Transverse colon (tissue), 4 donors: Measurements from ENCODE around the gene MOBP. TPM values are rescaled to one million over a fixed set of nuclear protein-coding genes. Genes with fewer than 3 reads are reported as not detected.

Experiments
- DNase-seq: peaks from one replicate; pipeline ENCODE4 v3.0.0-alpha.2; 2019
- H3K27ac ChIP-seq, 4 donors: fragments of 200-600 bp; sonication (generic); 2 replicates each; pipeline ENCODE4 v1.5.1; 2016 to 2018; ENCODE audit warnings: inconsistent platforms in 4 of 4
- H3K27me3 ChIP-seq: fragments of 200-600 bp; sonication (generic); 2 replicates; pipeline ENCODE4 v1.5.1; 2017; ENCODE audit warnings: inconsistent platforms
- H3K36me3 ChIP-seq, 4 donors: fragments of 200-600 bp; sonication (generic); 2 replicates each; pipeline ENCODE4 v1.5.1; 2017 to 2019; ENCODE audit warnings: inconsistent platforms in 4 of 4
- H3K4me1 ChIP-seq, 4 donors: fragments of 200-600 bp; sonication (generic); 2 replicates each; pipeline ENCODE4 v1.5.1; 2017 to 2020; ENCODE audit warnings: inconsistent platforms in 4 of 4
- H3K4me3 ChIP-seq, 4 donors: fragments of 200-600 bp; sonication (generic); 1 replicate in 1 of 4; 2 replicates in 3 of 4; pipeline versions ENCODE4 v1.5.1 to v1.6.1; 2017 to 2019; ENCODE audit warnings: inconsistent platforms in 4 of 4
- H3K9me3 ChIP-seq, 2 donors: fragments of 200-600 bp; sonication (generic); 2 replicates each; pipeline ENCODE4 v1.5.1; 2017 to 2019; ENCODE audit warnings: inconsistent platforms in 2 of 2
- CTCF ChIP-seq, 5 experiments: fragments of 200-600 bp in 3 of 5; fragments of 450-650 bp in 2 of 5; sonication (generic) in 3 of 5; IDR thresholded peaks; 1 replicate in 2 of 5; 2 replicates in 3 of 5; pipeline ENCODE4 v1.5.1; 2016 to 2017; ENCODE audit warnings: antibody characterized with exemption in 5 of 5, inconsistent platforms in 3 of 5, mild to moderate bottlenecking in 2 of 5, moderate library complexity in 1 of 5
- EP300 ChIP-seq: sonication (generic); formaldehyde crosslinking; IDR thresholded peaks from one replicate; pipeline ENCODE4 v1.6.1; 2017; ENCODE audit warnings: antibody characterized with exemption, low read depth
- POLR2A ChIP-seq: fragments of 450-650 bp; IDR thresholded peaks from one replicate; pipeline ENCODE4 v1.6.1; 2016; ENCODE audit warnings: antibody characterized with exemption, mild to moderate bottlenecking, moderate library complexity
- POLR2AphosphoS5 ChIP-seq, 3 donors: sonication (generic); formaldehyde crosslinking; IDR thresholded peaks; one replicate each; pipeline ENCODE4 v1.6.1; 2016; ENCODE audit warnings: antibody characterized with exemption in 3 of 3
- WGBS, 2 donors: methylation state at CpG; one replicate each; pipeline ENCODE4 v1.1.5; 2018; ENCODE audit warnings: low coverage in 1 of 2; 5-methylcytosine and 5-hydroxymethylcytosine counted together
- in situ Hi-C, 4 donors: fragments of 200-750 bp; cut with MboI; loops; one replicate each; pipeline versions ENCODE4 v1.15.0 to v1.15.1; 2017; ENCODE audit warnings: low sequenced_read_pairs in 3 of 4, low pct_ligation_motif_present in 1 of 4, low pct_unique_long_range_greater_than_20kb in 1 of 4
- intact Hi-C: fragments of 100-400 bp; cut with DNase I; formaldehyde crosslinking; loops from one replicate; pipeline ENCODE4 v1.15.1; 2023; ENCODE audit warnings: low total_unique reads
- total RNA-seq, 4 donors: library from RNA; depleted of rRNA; stranded (reverse); fragments of >200 nt; gene quantifications; one replicate each; pipeline ENCODE4 v1.1.0, GENCODE V29; 2016

MOBP gene
- total RNA-seq, 4 donors from 2014 or later, result 0.27 to 5.2 (median 1.3) TPM; not detected in 1

GRCh38 chr3:39494781-39495180, 27.3 kb downstream of the MOBP start:
- Histone ChIP-seq H3K27me3 (no peaks in the 10 kb centered on the region), H3K4me3 (no peak overlapping the region), H3K9me3 (no peaks in the 10 kb centered on the region), H3K4me1 (peaks cover 0 to 10% (median 4%) of the 10 kb centered on the region in 4 donors), H3K36me3 (no peaks in the 10 kb centered on the region), H3K27ac (no peak overlapping the region)
- intact Hi-C loops (loop anchor here (5.0 kb wide), 1 partner anchor 42 kb away; no protein-coding TSS in a partner anchor), in situ Hi-C loops (loop anchor here in 1 of 4 donors (10.0 kb wide), 1 partner anchor 50 kb away; no protein-coding TSS in a partner anchor)
- no peak for DNase-seq
- 40 to 67% methylated on average over 4 of the region's 4 CpGs for WGBS, 2 donors
- TF ChIP-seq CTCF (IDR thresholded peaks at IDR 0.05) (no peak), EP300 (no peak), POLR2AphosphoS5 (IDR thresholded peaks at IDR 0.05) (no peak), POLR2A (no peak)

GRCh38 chr3:39497753-39498152, 30.3 kb downstream of the MOBP start:
- WGBS, 2 donors, result 47 to 49% methylated on average over 5 of the region's 5 CpGs
- no peaks in the 10 kb centered on the region for H3K36me3 ChIP-seq
- no peak for DNase-seq
- H3K4me3 ChIP-seq, result no peak overlapping the region
- H3K27ac ChIP-seq, result no peak overlapping the region
- intact Hi-C loops (no loop called here), in situ Hi-C loops (loop anchor here in 1 of 4 donors (10.0 kb wide), 1 partner anchor 53 kb away; no protein-coding TSS in a partner anchor)
- no peaks in the 10 kb centered on the region for H3K9me3 ChIP-seq
- peaks cover 0 to 10% (median 4%) of the 10 kb centered on the region in 4 donors for H3K4me1 ChIP-seq
- H3K27me3 ChIP-seq, result peaks cover 9% of the 10 kb centered on the region
- no peak for TF ChIP-seq CTCF (IDR thresholded peaks at IDR 0.05)
- no peak for TF ChIP-seq POLR2AphosphoS5 (IDR thresholded peaks at IDR 0.05)
- no peak for TF ChIP-seq EP300
- TF ChIP-seq POLR2A, result no peak

- Histone ChIP-seq H3K4me1 (peaks cover 0 to 10% (median 4%) of the 10 kb centered on the region in 4 donors), H3K36me3 (no peaks in the 10 kb centered on the region), H3K27ac (no peak overlapping the region), H3K27me3 (peaks cover 12% of the 10 kb centered on the region), H3K9me3 (no peaks in the 10 kb centered on the region), H3K4me3 (no peak overlapping the region)
- no peak for TF ChIP-seq EP300
- no peak for TF ChIP-seq CTCF (IDR thresholded peaks at IDR 0.05)
- TF ChIP-seq POLR2A, result no peak
- no peak for TF ChIP-seq POLR2AphosphoS5 (IDR thresholded peaks at IDR 0.05)
- intact Hi-C loops (no loop called here), in situ Hi-C loops (loop anchor here in 2 of 4 donors (10.0 kb wide), 1 partner anchor 55 kb away; no protein-coding TSS in a partner anchor)
- no peak for DNase-seq
- 33 to 51% methylated on average over 1 to 2 of the region's 2 CpGs for WGBS, 2 donors
Measured at GRCh38 chr3:39499651-39500273, 32.3 kb downstream of the MOBP start.

- intact Hi-C loops (no loop called here), in situ Hi-C loops (loop anchor here in 1 of 4 donors (10.0 kb wide), 1 partner anchor 56 kb away; no protein-coding TSS in a partner anchor)
- H3K27ac ChIP-seq, result no peak overlapping the region
- no peak for TF ChIP-seq POLR2A
- TF ChIP-seq POLR2AphosphoS5 (IDR thresholded peaks at IDR 0.05), result no peak
- no peak for TF ChIP-seq CTCF (IDR thresholded peaks at IDR 0.05)
- no peak for TF ChIP-seq EP300
- H3K4me1 ChIP-seq, result peaks cover 0 to 10% (median 4%) of the 10 kb centered on the region in 4 donors
- no peaks in the 10 kb centered on the region for H3K9me3 ChIP-seq
- no peak overlapping the region for H3K4me3 ChIP-seq
- H3K27me3 ChIP-seq, result peaks cover 12% of the 10 kb centered on the region
- no peaks in the 10 kb centered on the region for H3K36me3 ChIP-seq
- 54 to 69% methylated on average over 2 to 3 of the region's 3 CpGs for WGBS, 2 donors
- no peak for DNase-seq
Measured at GRCh38 chr3:39501059-39501458, 33.6 kb downstream of the MOBP start.
